ENCODE data around the gene YBX3. TPM values are rescaled to one million over a fixed set of nuclear protein-coding genes. Genes with fewer than 3 reads are reported as not detected.

Gene YBX3
- total RNA-seq, 1 experiment from 2014 or later, result 85.9 TPM

DNA sequence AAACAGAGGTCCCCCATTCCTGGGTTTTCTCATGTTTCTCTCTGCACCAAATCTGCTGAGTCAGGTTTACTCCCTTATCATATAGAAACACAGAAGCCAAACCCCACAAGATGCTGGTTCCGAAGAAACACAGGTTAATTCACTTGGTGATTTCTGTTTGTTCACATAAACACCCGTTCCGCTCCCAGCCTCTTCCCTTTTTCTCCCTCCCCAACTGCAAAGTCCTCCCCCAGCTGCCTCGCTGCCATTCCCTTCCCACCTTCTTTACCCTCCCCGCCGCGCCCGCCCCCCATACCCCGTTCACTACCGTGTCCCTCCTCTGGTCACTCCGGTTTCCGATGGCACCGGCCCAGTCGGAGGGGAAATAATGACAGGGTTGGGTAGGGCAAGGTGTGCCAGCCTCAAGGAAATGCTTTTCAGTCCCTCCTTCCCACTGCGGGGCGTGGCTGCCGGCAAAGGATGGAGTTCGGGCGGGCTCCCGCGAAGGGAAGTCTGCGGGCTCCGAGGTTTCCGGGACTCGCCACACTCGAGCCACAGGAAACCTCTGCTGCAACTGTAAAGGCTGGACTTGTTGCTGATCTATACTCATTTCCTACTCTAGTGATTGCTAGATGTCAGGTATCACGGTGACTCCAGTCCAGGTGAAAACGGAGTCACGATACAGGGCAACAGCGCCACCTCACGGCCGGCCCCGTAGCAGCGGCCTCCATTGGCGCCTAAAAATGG is 49.3 kb downstream of the YBX3 start, which contains the start of gene STYK1:
STYK1 (minus strand) TSS at position 394 of the 726 bp plus-strand sequence. CDS start 39,434 bp downstream, outside the sequence.
- no peaks in the 10 kb centered on the region for H4K20me1 ChIP-seq (ENCODE audit: low read length)
- H3K79me2 ChIP-seq (ENCODE audit: low read length), result peaks cover 34% of the 10 kb centered on the region
- intact Hi-C loops (cut with micrococcal nuclease), result loop anchor here (1.0 to 2.0 kb wide), 5 partner anchors 66 to 437 kb away; no protein-coding TSS in a partner anchor
- TF ChIP-seq EZH2 (IDR thresholded peaks at IDR 0.05; ENCODE audit: low read length, unreplicated experiment) (no peak), EZH2phosphoT487 (IDR thresholded peaks at IDR 0.05; ENCODE audit: borderline replicate concordance, low read length) (no peak)
- TF ChIP-seq, protein P1, sequence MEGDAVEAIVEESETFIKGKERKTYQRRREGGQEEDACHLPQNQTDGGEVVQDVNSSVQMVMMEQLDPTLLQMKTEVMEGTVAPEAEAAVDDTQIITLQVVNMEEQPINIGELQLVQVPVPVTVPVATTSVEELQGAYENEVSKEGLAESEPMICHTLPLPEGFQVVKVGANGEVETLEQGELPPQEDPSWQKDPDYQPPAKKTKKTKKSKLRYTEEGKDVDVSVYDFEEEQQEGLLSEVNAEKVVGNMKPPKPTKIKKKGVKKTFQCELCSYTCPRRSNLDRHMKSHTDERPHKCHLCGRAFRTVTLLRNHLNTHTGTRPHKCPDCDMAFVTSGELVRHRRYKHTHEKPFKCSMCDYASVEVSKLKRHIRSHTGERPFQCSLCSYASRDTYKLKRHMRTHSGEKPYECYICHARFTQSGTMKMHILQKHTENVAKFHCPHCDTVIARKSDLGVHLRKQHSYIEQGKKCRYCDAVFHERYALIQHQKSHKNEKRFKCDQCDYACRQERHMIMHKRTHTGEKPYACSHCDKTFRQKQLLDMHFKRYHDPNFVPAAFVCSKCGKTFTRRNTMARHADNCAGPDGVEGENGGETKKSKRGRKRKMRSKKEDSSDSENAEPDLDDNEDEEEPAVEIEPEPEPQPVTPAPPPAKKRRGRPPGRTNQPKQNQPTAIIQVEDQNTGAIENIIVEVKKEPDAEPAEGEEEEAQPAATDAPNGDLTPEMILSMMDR (conservative IDR thresholded peaks at IDR 0.05; ENCODE audit: low read depth, low read length), result peak; percentile 90
- no peaks in the 10 kb centered on the region for H3K9me2 ChIP-seq (replicated peaks; ENCODE audit: low read length)
- peaks cover 15% of the 10 kb centered on the region; the same call in 1 of the 2 replicates for H3K4me1 ChIP-seq (ENCODE audit: insufficient read depth, low read length)
- H3F3A ChIP-seq (ENCODE audit: low read length, unreplicated experiment), result no peaks in the 10 kb centered on the region
- ChIA-PET CTCF (no interaction called here), POLR2A (ENCODE audit: unreplicated experiment) (no interaction called here)
- peak within 1 kb of the TSS; percentile 77 for H2AFZ ChIP-seq (ENCODE audit: low read length)
- H3K4me3 ChIP-seq (ENCODE audit: low read length), result peak within 1 kb of the TSS; percentile 80
- H3K36me3 ChIP-seq (ENCODE audit: low read depth, low read length), result no peaks in the 10 kb centered on the region
- H3K27ac ChIP-seq (ENCODE audit: low read length), result peak within 1 kb of the TSS; percentile 86
- ATAC-seq (peak; percentile 86), DNase-seq (peak; percentile 89)
- H3K9ac ChIP-seq (ENCODE audit: low read length), result peak within 1 kb of the TSS; percentile 74
- H3K4me2 ChIP-seq (ENCODE audit: low read length), result peak within 1 kb of the TSS; percentile 100
- no peaks in the 10 kb centered on the region for H3K27me3 ChIP-seq (ENCODE audit: low read length)
- no peaks in the 10 kb centered on the region for H3K9me3 ChIP-seq (ENCODE audit: low read length)
- no TSS peak for BruUV-seq (replicated peaks)

DNA sequence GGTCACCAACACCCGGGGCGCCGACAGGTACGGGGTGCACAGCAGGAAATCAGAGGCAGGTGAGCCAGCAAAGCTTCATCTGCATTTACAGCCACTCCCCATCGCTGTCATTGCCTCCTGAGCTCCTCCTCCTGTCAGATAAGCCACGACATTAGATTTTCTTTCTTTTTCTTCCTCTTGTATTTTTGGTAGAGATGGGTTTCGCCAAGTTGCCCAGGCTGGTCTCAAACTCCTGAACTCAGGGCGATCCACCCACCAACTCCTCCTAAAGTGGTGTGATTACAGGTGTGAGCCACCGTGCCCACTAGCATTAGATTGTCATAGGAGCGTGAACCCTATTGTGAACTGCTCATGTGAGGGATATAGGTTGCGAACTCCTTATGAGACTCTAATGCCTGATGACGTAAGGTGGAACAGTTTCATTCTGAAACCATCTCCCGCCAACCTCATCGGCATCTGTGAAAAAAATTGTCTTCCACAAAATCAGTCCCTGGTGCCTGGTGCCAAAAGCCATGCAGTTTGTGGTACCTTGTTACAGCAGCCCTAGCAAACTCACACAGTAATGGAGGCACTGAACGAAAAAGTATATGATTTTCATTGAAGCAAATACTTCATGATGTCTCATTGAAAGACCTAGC is 50.8 kb downstream of the YBX3 start:
- Histone ChIP-seq H3K36me3 (ENCODE audit: low read depth, low read length) (no peaks in the 10 kb centered on the region), H3K4me3 (ENCODE audit: low read length) (peak overlapping the region; percentile 80), H3K9me3 (ENCODE audit: low read length) (no peaks in the 10 kb centered on the region), H3F3A (ENCODE audit: low read length, unreplicated experiment) (no peaks in the 10 kb centered on the region), H3K9me2 (replicated peaks; ENCODE audit: low read length) (no peaks in the 10 kb centered on the region), H3K4me2 (ENCODE audit: low read length) (peak overlapping the region; percentile 100), H3K79me2 (ENCODE audit: low read length) (peaks cover 34% of the 10 kb centered on the region), H2AFZ (ENCODE audit: low read length) (peak overlapping the region; percentile 77), H3K27me3 (ENCODE audit: low read length) (no peaks in the 10 kb centered on the region), H3K27ac (ENCODE audit: low read length) (peak overlapping the region; percentile 86; the same call in 1 of the 2 replicates), H3K9ac (ENCODE audit: low read length) (peak overlapping the region; percentile 74), H4K20me1 (ENCODE audit: low read length) (no peaks in the 10 kb centered on the region), H3K4me1 (ENCODE audit: insufficient read depth, low read length) (peaks cover 15% of the 10 kb centered on the region; the same call in 1 of the 2 replicates)
- no TSS peak for BruUV-seq (replicated peaks)
- ChIA-PET CTCF (interaction anchor here (0.5 kb wide), 1 partner anchor 59 kb away, joined by 4 read pairs; the partner anchor contains the start of gene MAGOHB), POLR2A (ENCODE audit: unreplicated experiment) (interaction anchor here (0.6 to 0.7 kb wide), 2 partner anchors 23 to 59 kb away, joined by 4 read pairs; partner anchors contain the start of gene MAGOHB)
- DNase-seq (peak; percentile 13), ATAC-seq (no peak)
- intact Hi-C loops (cut with micrococcal nuclease), result no loop called here
- TF ChIP-seq EZH2phosphoT487 (IDR thresholded peaks at IDR 0.05; ENCODE audit: borderline replicate concordance, low read length) (no peak), EZH2 (IDR thresholded peaks at IDR 0.05; ENCODE audit: low read length, unreplicated experiment) (no peak)
- TF ChIP-seq, protein P1 (conservative IDR thresholded peaks at IDR 0.05; ENCODE audit: low read depth, low read length), result no peak

Measured in PC-3 (cell line).